Measurements from ENCODE around the gene MYO18B. TPM values are rescaled to one million over a fixed set of nuclear protein-coding genes. Genes with fewer than 3 reads are reported as not detected.

Gene MYO18B
- total and polyA plus RNA-seq, 7 donors = 79.3 to 434 (median 273) TPM

GRCh38 chr22:25923914-25924313 lies 181.9 kb downstream of the MYO18B start:
- 72 to 74% (median 74%) methylated on average over 8 of the region's 8 CpGs for whole genome bisulfite sequencing, 3 donors
- Histone ChIP-seq H3K36me3 (ENCODE audit: insufficient read depth in 1 of 2, low read depth in 1 of 2) (peaks cover under 1 to 80% of the 10 kb centered on the region in 2 donors), H3K27me3 (ENCODE audit: insufficient read depth in 3 of 3, low read length in 2 of 3) (no peaks in the 10 kb centered on the region), H3K4me3 (no peak overlapping the region), H3K4me1 (no peaks in the 10 kb centered on the region), H3K9me3 (no peaks in the 10 kb centered on the region), H3K27ac (no peak overlapping the region)
- no peak for ATAC-seq
- no peak for DNase-seq
- no peak for TF ChIP-seq CTCF (IDR thresholded peaks at IDR 0.05)
- intact Hi-C loops (cut with DNase I) = no loop called here

GRCh38 chr22:25928038-25928437 lies 186.1 kb downstream of the MYO18B start:
- 39 to 56% (median 45%) methylated on average over 3 of the region's 3 CpGs for WGBS, 3 donors
- H3K9me3 ChIP-seq = no peaks in the 10 kb centered on the region
- intact Hi-C loops (cut with DNase I) = no loop called here
- ATAC-seq (peak in 3 of 4 donors; percentile 1 to 50 (median 50)), DNase-seq (no peak)
- TF ChIP-seq CTCF (IDR thresholded peaks at IDR 0.05) = no peak
- H3K4me3 ChIP-seq = no peak overlapping the region
- no peak overlapping the region for H3K27ac ChIP-seq
- H3K27me3 ChIP-seq (ENCODE audit: insufficient read depth in 3 of 3, low read length in 2 of 3) = no peaks in the 10 kb centered on the region
- H3K4me1 ChIP-seq = no peaks in the 10 kb centered on the region
- H3K36me3 ChIP-seq (ENCODE audit: insufficient read depth in 1 of 2, low read depth in 1 of 2) = peaks cover 0 to 86% of the 10 kb centered on the region in 2 donors

GRCh38 chr22:25929321-25929878 lies 187.4 kb downstream of the MYO18B start:
- Histone ChIP-seq H3K27me3 (ENCODE audit: insufficient read depth in 3 of 3, low read length in 2 of 3) (no peaks in the 10 kb centered on the region), H3K4me1 (no peaks in the 10 kb centered on the region), H3K27ac (no peak overlapping the region), H3K4me3 (no peak overlapping the region), H3K9me3 (no peaks in the 10 kb centered on the region), H3K36me3 (ENCODE audit: insufficient read depth in 1 of 2, low read depth in 1 of 2) (peaks cover 0 to 82% of the 10 kb centered on the region in 2 donors)
- no peak for TF ChIP-seq CTCF (IDR thresholded peaks at IDR 0.05)
- DNase-seq = no peak
- no peak for ATAC-seq
- WGBS, 3 donors = 27 to 36% (median 27%) methylated on average over 5 of the region's 5 CpGs
- intact Hi-C loops (cut with DNase I) = no loop called here

GRCh38 chr22:25930083-25930482 lies 188.1 kb downstream of the MYO18B start:
- no peak overlapping the region for H3K27ac ChIP-seq
- WGBS, 3 donors = 65 to 71% (median 66%) methylated on average over 4 of the region's 4 CpGs
- ATAC-seq (no peak), DNase-seq (no peak)
- no peaks in the 10 kb centered on the region for H3K27me3 ChIP-seq (ENCODE audit: insufficient read depth in 3 of 3, low read length in 2 of 3)
- TF ChIP-seq CTCF (IDR thresholded peaks at IDR 0.05) = no peak
- no peaks in the 10 kb centered on the region for H3K4me1 ChIP-seq
- H3K9me3 ChIP-seq = no peaks in the 10 kb centered on the region
- H3K36me3 ChIP-seq (ENCODE audit: insufficient read depth in 1 of 2, low read depth in 1 of 2) = peaks cover 0 to 82% of the 10 kb centered on the region in 2 donors
- intact Hi-C loops (cut with DNase I) = no loop called here
- no peak overlapping the region for H3K4me3 ChIP-seq

GRCh38 chr22:25930788-25931310 lies 188.9 kb downstream of the MYO18B start:
- no peaks in the 10 kb centered on the region for H3K9me3 ChIP-seq
- TF ChIP-seq CTCF (IDR thresholded peaks at IDR 0.05) = no peak
- ATAC-seq (peak in 2 of 4 donors; percentile 4 to 28), DNase-seq (no peak)
- intact Hi-C loops (cut with DNase I) = no loop called here
- no peaks in the 10 kb centered on the region for H3K27me3 ChIP-seq (ENCODE audit: insufficient read depth in 3 of 3, low read length in 2 of 3)
- no peaks in the 10 kb centered on the region for H3K4me1 ChIP-seq
- peaks cover 0 to 83% of the 10 kb centered on the region in 2 donors for H3K36me3 ChIP-seq (ENCODE audit: insufficient read depth in 1 of 2, low read depth in 1 of 2)
- no peak overlapping the region for H3K4me3 ChIP-seq
- WGBS, 3 donors = 69 to 72% (median 69%) methylated on average over 7 of the region's 7 CpGs
- H3K27ac ChIP-seq = no peak overlapping the region

Measured in psoas muscle (tissue), 8 donors.